ENCODE results near the gene MUC3A. TPM values are rescaled to one million over a fixed set of nuclear protein-coding genes. Genes with fewer than 3 reads are reported as not detected.
"Not testable (repeated sequence)": the region's sequence is repeated elsewhere in the genome, so short reads cannot be mapped to it uniquely, and the experiment has no call there.

The MUC3A gene
- total and polyA plus RNA-seq, 8 donors: 0.45 to 527 (median 0.97) TPM

GRCh38 chr7:100975371-100975821 is 26.1 kb downstream of the MUC3A start:
- no peaks in the 10 kb centered on the region for H3K4me1 ChIP-seq
- H3K4me3 ChIP-seq: no peak overlapping the region
- H3K27ac ChIP-seq: no peak overlapping the region
- no peaks in the 10 kb centered on the region for H3K36me3 ChIP-seq
- no peak for TF ChIP-seq POLR2AphosphoS5 (IDR thresholded peaks at IDR 0.05)
- TF ChIP-seq POLR2A (IDR thresholded peaks at IDR 0.05): no peak
- TF ChIP-seq EP300 (IDR thresholded peaks at IDR 0.05): no peak
- no peak for TF ChIP-seq CTCF (IDR thresholded peaks at IDR 0.05)
- H3K27me3 ChIP-seq: peaks cover 0 to 39% (median 0%) of the 10 kb centered on the region in 3 donors
- no peak for DNase-seq
- WGBS, 5 donors: 47 to 65% (median 56%) methylated on average over 3 of the region's 3 CpGs
- H3K9me3 ChIP-seq: peaks cover 0 to 10% (median 8%) of the 10 kb centered on the region in 4 donors
- intact Hi-C loops (cut with DNase I; ENCODE audit: low total_unique reads): no loop called here

DNA sequence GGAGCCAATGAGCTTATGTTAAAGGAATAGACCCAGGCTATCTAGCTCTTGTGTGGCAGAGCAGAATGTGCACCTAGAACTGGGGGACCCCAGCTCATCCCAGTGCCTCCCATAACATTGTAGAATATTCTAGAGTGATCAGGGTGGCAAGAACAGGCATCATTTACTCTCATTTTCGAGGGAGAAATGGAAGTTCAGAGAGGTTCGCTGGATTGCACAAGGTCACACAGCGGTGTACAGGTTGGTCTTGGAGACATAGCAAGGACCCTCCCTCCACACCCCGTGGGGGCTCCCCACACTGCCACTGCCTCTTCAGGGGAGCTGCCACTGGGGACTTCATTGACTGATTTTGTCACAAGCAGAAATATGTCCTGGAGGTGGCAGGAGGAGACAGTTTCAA is 29.0 kb downstream of the MUC3A start:
- no peak overlapping the region for H3K4me3 ChIP-seq
- peaks cover 0 to 13% (median 0%) of the 10 kb centered on the region in 3 donors for H3K27me3 ChIP-seq
- no peak overlapping the region for H3K27ac ChIP-seq
- no peaks in the 10 kb centered on the region for H3K4me1 ChIP-seq
- H3K36me3 ChIP-seq: no peaks in the 10 kb centered on the region
- no peak for DNase-seq
- 71 to 78% (median 72%) methylated on average over 4 of the region's 4 CpGs for WGBS, 5 donors
- peaks cover 0 to 10% (median 8%) of the 10 kb centered on the region in 4 donors for H3K9me3 ChIP-seq
- no peak for TF ChIP-seq EP300 (IDR thresholded peaks at IDR 0.05)
- TF ChIP-seq POLR2A (IDR thresholded peaks at IDR 0.05): no peak
- TF ChIP-seq POLR2AphosphoS5 (IDR thresholded peaks at IDR 0.05): no peak
- no peak for TF ChIP-seq CTCF (IDR thresholded peaks at IDR 0.05)
- intact Hi-C loops (cut with DNase I; ENCODE audit: low total_unique reads): no loop called here

- WGBS, 5 donors: 35 to 48% (median 41%) methylated on average over 8 of the region's 8 CpGs
- no peaks in the 10 kb centered on the region for H3K4me1 ChIP-seq
- DNase-seq: no peak
- TF ChIP-seq POLR2A (IDR thresholded peaks at IDR 0.05): no peak
- no peak for TF ChIP-seq POLR2AphosphoS5 (IDR thresholded peaks at IDR 0.05)
- TF ChIP-seq EP300 (IDR thresholded peaks at IDR 0.05): no peak
- TF ChIP-seq CTCF (IDR thresholded peaks at IDR 0.05): no peak
- no peaks in the 10 kb centered on the region for H3K36me3 ChIP-seq
- no peaks in the 10 kb centered on the region for H3K9me3 ChIP-seq
- intact Hi-C loops (cut with DNase I; ENCODE audit: low total_unique reads): no loop called here
- no peak overlapping the region for H3K27ac ChIP-seq
- H3K27me3 ChIP-seq: peaks cover 0 to 6% (median 0%) of the 10 kb centered on the region in 3 donors
- H3K4me3 ChIP-seq: no peak overlapping the region
Observed at GRCh38 chr7:100983451-100984187, 34.3 kb downstream of the MUC3A start.

- 69 to 79% (median 77%) methylated on average over 14 of the region's 14 CpGs for WGBS, 5 donors
- H3K27ac ChIP-seq; H3K9me3 ChIP-seq; H3K4me3 ChIP-seq; H3K4me1 ChIP-seq; intact Hi-C loops (cut with DNase I; ENCODE audit: low total_unique reads); H3K36me3 ChIP-seq; DNase-seq; H3K27me3 ChIP-seq: not testable (repeated sequence)
Observed at GRCh38 chr7:100984241-100984918, 35.0 kb downstream of the MUC3A start.

GRCh38 chr7:100985033-100985797 is 35.9 kb downstream of the MUC3A start:
- H3K9me3 ChIP-seq; H3K4me1 ChIP-seq; H3K4me3 ChIP-seq; intact Hi-C loops (cut with DNase I; ENCODE audit: low total_unique reads); DNase-seq; H3K36me3 ChIP-seq; H3K27ac ChIP-seq; H3K27me3 ChIP-seq: not testable (repeated sequence)
- WGBS, 5 donors: 65 to 74% (median 71%) methylated on average over 4 of the region's 4 CpGs
